SK-N-SH treated with all-trans-retinoic acid at 6 μM for 48 hours (cell line): ENCODE measurements around the gene NAALADL2.

Experiments
- GLIS3 ChIP-seq: fragments of 250-450 bp; sonication (Bioruptor Pico); IDR thresholded peaks from 2 replicates; pipeline ENCODE4 v1.5.0; 2020; ENCODE audit warnings: mild to moderate bottlenecking, moderate library complexity
- TOX ChIP-seq: fragments of 250-450 bp; sonication (Bioruptor Pico); IDR thresholded peaks from 2 replicates; pipeline ENCODE4 v1.8.0; 2021; ENCODE audit warnings: mild to moderate bottlenecking, moderate library complexity, borderline replicate concordance
- ZNF8 ChIP-seq: fragments of 450-650 bp; formaldehyde crosslinking; IDR thresholded peaks from 2 replicates; pipeline ENCODE4 v1.5.0; 2020; ENCODE audit warnings: mild to moderate bottlenecking, moderate library complexity
- TF ChIP-seq, protein P1 (sequence below): fragments of 250-450 bp; sonication (Bioruptor Pico); IDR thresholded peaks from 2 replicates; pipeline ENCODE4 v1.8.0; 2020; ENCODE audit warnings: mild to moderate bottlenecking, moderate library complexity, borderline replicate concordance

DNA sequence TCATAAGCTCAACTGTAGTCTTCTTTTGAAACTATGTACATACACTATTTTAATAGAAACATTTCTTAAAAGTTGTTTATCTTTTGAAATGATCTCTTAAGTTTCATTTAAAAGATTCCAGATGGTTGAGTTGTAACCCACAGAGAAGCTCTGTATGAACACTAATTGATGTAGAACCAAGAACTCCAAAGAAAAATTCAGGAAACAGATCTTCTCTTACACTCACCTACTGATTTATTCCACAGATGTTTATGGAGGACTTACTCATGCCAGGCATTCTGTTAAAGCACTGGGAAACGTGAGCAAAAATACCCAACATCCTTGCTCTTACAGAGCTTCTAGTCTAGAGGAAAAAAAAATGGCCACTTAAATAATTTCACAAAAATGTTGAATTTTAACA, 551.1 kb downstream of the NAALADL2 start:
- TF ChIP-seq GLIS3 (CRISPR knock-in tag) (no peak), TOX (CRISPR knock-in tag) (no peak), ZNF8 (CRISPR knock-in tag) (no peak)
- TF ChIP-seq, protein P1, sequence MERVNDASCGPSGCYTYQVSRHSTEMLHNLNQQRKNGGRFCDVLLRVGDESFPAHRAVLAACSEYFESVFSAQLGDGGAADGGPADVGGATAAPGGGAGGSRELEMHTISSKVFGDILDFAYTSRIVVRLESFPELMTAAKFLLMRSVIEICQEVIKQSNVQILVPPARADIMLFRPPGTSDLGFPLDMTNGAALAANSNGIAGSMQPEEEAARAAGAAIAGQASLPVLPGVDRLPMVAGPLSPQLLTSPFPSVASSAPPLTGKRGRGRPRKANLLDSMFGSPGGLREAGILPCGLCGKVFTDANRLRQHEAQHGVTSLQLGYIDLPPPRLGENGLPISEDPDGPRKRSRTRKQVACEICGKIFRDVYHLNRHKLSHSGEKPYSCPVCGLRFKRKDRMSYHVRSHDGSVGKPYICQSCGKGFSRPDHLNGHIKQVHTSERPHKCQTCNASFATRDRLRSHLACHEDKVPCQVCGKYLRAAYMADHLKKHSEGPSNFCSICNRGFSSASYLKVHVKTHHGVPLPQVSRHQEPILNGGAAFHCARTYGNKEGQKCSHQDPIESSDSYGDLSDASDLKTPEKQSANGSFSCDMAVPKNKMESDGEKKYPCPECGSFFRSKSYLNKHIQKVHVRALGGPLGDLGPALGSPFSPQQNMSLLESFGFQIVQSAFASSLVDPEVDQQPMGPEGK: no peak
